HPDE6-E6E7 (cell line): ENCODE measurements around the gene CAPN9.

Experiments
- DNase-seq: peaks from one replicate; pipeline ENCODE4 v3.0.0; 2011; ENCODE audit warnings: missing footprints; ENCODE audit errors: extremely low spot score

Gene CAPN9

GRCh38 chr1:230768903-230769570, 21.8 kb downstream of the CAPN9 start:
- DNase-seq = no peak

- DNase-seq = no peak
Measured at GRCh38 chr1:230770317-230770716, 23.1 kb downstream of the CAPN9 start.

GRCh38 chr1:230771773-230772354, 24.7 kb downstream of the CAPN9 start:
- DNase-seq = peak; percentile 49

DNA sequence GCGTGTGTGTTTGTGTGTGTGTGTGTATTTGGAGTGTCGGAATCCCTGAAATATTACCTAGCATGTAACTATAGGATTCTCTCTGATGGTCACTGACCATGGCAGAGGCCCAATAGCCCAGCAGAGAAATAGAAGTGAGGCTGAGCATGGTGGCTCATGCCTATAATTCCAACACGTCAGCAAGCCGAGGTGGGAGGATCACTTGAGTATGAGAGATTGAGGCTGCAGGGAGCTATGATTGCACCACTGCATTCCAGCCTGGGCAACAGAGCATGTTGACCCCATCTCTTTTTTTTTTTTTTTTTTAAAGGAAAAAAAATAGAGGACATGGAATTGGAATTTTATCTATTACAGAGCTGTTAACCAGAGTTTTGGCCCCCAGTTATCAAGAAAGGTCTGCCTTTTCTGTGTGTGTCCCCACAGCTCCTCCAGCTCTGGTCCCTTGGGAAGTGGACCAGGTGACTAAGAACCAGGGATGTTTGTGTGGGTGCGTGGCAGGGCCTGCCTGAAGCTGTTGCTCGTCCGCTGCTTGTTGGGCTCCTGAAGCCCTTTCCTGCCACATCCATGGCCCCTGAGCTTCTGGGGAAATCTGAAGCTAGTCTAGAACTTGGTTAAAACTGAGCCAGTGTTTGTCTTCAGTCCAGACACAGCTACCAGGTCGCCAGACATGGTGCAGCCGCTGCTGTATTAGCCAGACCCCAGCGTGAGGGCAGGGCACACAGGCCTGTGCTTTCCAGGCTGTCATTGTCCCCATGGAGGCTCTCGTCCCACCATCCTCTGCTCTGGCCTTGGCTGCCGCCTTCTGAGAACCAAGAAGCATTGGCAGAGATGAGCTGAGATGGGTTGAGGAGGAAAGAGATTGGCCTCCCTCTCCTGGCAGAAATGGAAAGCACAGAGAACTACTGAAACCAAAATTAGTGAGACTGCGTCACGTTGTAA, 25.5 kb downstream of the CAPN9 start:
- DNase-seq = no peak

- no peak for DNase-seq
Measured at GRCh38 chr1:230773396-230774033, 26.3 kb downstream of the CAPN9 start.

DNA sequence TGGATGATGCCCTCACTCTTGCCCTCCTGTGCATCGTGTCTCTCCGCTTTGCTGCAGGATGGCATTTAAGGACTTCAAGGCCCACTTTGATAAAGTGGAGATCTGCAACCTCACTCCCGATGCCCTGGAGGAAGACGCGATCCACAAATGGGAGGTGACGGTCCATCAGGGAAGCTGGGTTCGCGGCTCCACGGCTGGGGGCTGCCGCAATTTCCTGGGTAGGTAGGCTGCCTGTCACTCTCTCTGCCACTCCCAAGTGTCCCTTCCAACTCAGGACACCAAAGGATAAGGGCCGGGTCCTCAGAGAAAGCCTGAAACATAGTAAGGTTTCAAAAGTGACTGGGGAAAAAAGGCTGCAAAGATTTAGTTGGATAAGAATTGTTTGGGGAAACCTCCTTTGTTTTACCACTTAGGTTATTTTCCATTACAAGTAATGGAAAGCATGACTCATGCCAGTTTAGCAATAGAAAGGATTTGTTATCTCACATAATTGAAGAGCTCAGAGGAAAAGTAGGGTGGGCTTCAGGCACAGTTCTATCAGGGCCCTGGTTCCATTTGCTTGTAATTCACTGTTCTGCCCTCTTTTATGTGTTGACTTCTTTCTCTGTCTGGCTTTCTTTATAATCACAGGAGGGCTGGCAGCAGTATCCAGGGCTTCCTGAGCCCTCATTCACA, 31.9 kb downstream of the CAPN9 start:
- no peak for DNase-seq

- no peak for DNase-seq
Measured at GRCh38 chr1:230781131-230781530, 33.9 kb downstream of the CAPN9 start.

GRCh38 chr1:230781594-230781993, 34.4 kb downstream of the CAPN9 start:
- DNase-seq = no peak

- DNase-seq = no peak
Measured at GRCh38 chr1:230784163-230784562, 37.0 kb downstream of the CAPN9 start.

DNA sequence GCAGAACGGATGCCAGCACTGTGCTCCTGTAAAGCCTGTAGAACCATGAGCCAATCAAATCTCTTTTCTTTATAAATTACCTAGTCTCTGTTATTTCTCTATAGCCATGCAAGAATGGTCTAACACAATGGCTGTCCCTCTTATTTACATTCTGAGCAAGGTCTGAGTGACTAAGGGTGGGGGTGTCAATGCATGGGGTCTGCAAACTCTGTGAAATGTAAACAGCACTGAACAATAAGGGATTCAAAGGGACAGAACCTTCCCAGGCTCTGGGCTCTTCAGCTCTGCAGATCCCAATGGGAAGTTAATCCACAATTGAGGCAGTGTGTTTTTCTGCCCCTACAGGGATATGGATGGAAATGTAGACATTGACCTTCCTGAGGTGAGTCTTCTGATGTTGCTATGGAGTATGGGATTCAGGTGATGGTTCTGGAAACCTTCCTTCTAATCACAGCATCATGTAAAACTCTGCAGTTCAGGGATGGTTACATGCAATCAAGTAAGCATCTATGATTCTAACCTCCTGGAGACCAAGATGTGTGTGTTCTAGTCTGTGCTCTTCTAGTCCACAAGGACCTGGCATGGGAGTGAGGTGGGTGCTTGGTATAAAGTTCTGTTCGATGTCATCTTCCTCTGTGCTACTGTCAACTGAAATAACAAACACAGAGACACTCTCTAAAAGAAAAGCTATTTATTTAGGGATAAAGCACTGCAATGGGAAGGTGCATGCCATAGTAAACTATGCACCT, 38.6 kb downstream of the CAPN9 start:
- no peak for DNase-seq

GRCh38 chr1:230786385-230786753, 39.2 kb downstream of the CAPN9 start:
- DNase-seq = no peak

- DNase-seq = no peak
Measured at GRCh38 chr1:230787471-230787870, 40.3 kb downstream of the CAPN9 start.

DNA sequence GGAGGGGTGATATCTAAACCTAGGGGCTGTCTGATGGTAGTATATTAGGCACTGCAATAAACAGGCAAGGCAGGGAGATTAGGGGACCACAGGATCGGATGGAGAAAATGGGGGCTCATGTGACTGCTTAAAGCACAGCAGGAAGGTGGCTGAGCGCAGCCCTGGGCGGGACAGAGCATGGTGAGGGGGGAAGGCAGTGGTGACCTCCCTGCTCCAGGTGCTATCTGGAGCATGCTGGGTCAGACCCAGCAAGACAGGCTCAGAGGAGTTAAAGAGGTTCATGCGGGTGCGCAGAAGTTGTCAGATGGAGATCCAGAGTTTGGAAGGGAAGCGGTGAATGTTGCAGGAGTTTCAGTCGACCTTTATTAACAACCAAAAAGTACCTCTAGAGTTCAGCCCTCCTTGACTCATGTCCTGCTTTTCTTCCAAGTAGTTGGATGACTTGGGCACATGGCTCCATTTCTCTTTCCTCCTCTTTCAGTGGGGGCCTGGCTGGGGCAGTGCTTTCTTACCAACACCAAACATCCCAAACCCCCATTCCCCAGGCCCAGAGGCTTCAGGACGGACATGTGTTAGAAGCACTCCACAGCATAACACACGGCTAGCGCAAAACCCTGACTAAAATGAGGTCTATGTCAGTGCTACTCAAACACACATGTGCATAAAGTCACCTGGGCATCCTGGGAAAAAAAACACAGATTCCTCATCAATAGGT, 41.5 kb downstream of the CAPN9 start:
- DNase-seq = no peak

DNA sequence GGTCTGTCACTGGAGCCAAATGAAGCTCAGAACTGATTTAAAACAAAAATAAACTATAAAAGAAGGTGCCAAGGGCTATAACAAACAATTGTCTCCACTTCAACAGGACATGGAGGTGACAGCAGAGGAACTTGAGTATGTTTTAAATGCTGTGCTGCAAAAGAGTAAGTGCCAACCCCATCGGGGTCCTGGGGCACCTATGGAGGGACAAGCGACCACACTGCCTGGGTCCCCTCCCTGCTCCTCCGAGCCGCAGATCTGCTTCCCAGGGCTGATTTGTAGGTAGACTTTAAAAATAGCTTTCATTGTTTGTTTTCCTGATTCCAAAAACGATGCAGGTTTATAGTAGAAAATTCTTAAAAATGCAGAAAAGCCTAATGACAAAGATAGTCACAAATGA, 42.8 kb downstream of the CAPN9 start:
- DNase-seq = no peak

DNA sequence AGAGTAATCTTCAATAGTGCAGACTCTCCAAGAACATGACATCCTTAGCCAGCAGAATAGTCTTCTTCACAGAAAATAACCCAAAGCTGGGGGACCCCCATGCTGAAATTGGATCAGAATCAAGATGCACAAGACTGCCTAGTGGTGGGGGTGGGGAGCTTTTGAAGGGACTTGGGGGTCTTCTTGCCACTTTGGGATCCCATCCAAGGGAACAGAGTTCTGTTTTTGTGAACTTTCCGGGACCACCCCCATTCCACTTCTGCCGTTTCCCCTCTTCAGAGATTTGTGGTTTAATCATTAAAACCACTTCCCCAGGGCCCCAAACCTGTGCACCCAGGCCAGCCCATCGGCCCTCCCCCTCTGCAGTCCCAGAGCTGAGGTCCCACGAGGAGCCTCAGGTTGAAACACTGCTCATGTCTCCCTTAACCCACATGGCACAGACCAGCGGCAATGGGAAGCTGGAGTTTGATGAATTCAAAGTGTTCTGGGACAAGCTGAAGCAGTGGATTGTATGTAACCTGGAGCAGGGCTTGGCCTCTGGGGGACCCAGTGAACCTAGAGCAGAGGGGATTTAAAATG, 44.9 kb downstream of the CAPN9 start:
- DNase-seq = no peak

- DNase-seq = no peak
Measured at GRCh38 chr1:230792691-230793462, 45.7 kb downstream of the CAPN9 start.

GRCh38 chr1:230793463-230793745, 46.2 kb downstream of the CAPN9 start:
- DNase-seq = no peak

- no peak for DNase-seq
Measured at GRCh38 chr1:230794431-230794830, 47.2 kb downstream of the CAPN9 start.

- DNase-seq = no peak
Measured at GRCh38 chr1:230794871-230795605, 47.9 kb downstream of the CAPN9 start.
